Activated CD8-positive, alpha-beta memory T cell treated with anti-CD3 and anti-CD28 coated beads, Interleukin-2, amount 10 ng/mL, durations not matched to agents 7 days and 5 days (primary cell): ENCODE data around the gene GRIA1. TPM values are rescaled to one million over a fixed set of nuclear protein-coding genes. Genes with fewer than 3 reads are reported as not detected.

Experiments
- ATAC-seq: fragments of 150-1000 bp; cut with Tn5 transposase; one replicate; pipeline ENCODE4 v1.10.0; 2021; ENCODE audit warnings: moderate library complexity
- CTCF ChIA-PET: fragments of 350-600 bp; sonication (Branson Sonifier 250); formaldehyde crosslinking; loops from one replicate; lab custom pipeline; 2021; ENCODE audit warnings: antibody characterized with exemption; lab: Charles Lee
- DNase-seq: peaks from one replicate; pipeline ENCODE4 v3.0.0-alpha.2; 2020
- H3K27ac Mint-ChIP-seq: one replicate; pipeline ENCODE4 v1.8.0; 2021; ENCODE audit warnings: mild to moderate bottlenecking, mixed read lengths
- H3K27me3 Mint-ChIP-seq: one replicate; pipeline ENCODE4 v1.8.0; 2021; ENCODE audit warnings: mixed read lengths
- H3K36me3 Mint-ChIP-seq: one replicate; pipeline ENCODE4 v1.8.0; 2021; ENCODE audit warnings: mild to moderate bottlenecking, mixed read lengths
- H3K4me1 Mint-ChIP-seq: one replicate; pipeline ENCODE4 v1.8.0; 2021; ENCODE audit warnings: mixed read lengths
- H3K4me3 Mint-ChIP-seq: one replicate; pipeline ENCODE4 v1.8.0; 2021; ENCODE audit warnings: mild to moderate bottlenecking, moderate library complexity, mixed read lengths
- H3K9me3 Mint-ChIP-seq: one replicate; pipeline ENCODE4 v1.8.0; 2022; ENCODE audit warnings: low read depth, mixed read lengths
- total RNA-seq, 2 experiments: library from RNA; stranded (reverse); gene quantifications; one replicate each; pipeline ENCODE4 v1.2.3, GENCODE V29; 2021

The GRIA1 gene
- total RNA-seq, 2 experiments from 2014 or later = not detected

DNA sequence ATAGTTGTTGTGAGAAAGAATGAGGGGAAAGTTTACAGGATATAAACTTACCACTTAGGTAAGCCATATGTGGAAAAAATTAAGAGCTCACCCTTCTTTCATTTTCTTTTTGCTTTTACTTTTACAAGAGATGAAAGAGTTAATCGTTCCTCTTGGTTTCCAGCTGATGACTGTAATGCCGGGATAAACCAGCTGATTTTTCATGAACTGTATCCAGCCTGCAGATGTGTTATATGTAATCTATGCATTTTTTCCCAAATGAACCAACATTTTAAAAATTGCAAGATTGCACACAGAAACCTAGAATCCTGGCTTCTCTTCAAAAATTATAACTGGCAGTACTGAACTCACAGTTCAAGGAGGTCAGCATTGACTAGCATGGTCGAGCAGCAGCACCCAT is 185.9 kb downstream of the GRIA1 start:
- CTCF ChIA-PET = no interaction called here
- ATAC-seq (no peak), DNase-seq (no peak)
- no peaks in the 10 kb centered on the region for H3K4me1 Mint-ChIP-seq
- H3K9me3 Mint-ChIP-seq = no peaks in the 10 kb centered on the region
- H3K36me3 Mint-ChIP-seq = no peaks in the 10 kb centered on the region
- H3K27me3 Mint-ChIP-seq = no peaks in the 10 kb centered on the region
- no peak overlapping the region for H3K4me3 Mint-ChIP-seq
- H3K27ac Mint-ChIP-seq = no peak overlapping the region

DNA sequence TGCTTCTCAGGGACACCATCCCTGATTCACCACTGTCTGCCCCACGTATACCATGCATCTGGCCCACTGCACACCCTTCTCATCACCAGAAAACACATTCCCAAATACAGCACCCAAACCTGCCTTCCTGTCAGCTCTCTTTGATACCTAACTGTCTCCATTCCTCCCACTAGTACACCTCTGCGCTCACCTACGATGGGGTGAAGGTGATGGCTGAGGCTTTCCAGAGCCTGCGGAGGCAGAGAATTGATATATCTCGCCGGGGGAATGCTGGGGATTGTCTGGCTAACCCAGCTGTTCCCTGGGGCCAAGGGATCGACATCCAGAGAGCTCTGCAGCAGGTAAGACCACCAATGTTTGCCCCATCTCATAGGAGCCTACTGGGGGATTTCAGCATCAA is 186.4 kb downstream of the GRIA1 start:
- Mint-ChIP-seq H3K4me1 (no peaks in the 10 kb centered on the region), H3K36me3 (no peaks in the 10 kb centered on the region), H3K27me3 (no peaks in the 10 kb centered on the region), H3K4me3 (no peak overlapping the region), H3K27ac (no peak overlapping the region), H3K9me3 (no peaks in the 10 kb centered on the region)
- ATAC-seq = no peak
- no peak for DNase-seq
- CTCF ChIA-PET = no interaction called here

DNA sequence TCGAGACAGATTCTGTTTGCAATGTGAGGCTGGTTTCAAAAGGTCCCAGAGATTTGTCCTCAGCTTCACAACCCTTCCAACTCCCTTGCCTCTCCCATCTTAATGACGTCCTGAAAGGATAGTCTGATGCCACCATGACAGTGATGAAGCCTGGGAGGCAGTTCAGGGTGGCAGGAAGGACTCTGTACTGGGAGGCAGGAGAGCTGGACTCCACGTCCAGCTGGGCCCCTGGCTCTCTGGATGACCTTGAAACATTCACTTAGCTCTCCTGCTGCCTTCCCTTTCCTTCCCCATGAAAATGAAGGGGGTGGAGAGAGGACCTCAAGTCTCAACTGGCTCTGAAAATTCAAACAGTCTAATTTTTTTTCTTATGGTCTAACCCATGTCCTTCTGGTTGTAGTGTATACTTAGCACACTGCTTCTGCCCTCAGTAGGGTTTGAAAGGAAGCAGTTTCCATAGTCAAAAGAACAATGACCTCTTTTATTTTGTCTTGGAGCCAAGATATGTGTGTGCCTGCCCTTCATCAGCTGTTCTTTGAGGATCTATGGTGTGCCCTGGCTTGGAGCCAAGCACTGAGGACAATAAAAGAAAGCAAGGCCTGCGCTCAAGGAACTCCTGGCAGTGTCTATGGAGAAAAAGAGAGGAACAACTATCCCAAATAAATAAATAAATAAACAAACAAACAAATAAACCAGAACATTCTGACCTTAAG is 188.3 kb downstream of the GRIA1 start:
- H3K27me3 Mint-ChIP-seq = no peaks in the 10 kb centered on the region

DNA sequence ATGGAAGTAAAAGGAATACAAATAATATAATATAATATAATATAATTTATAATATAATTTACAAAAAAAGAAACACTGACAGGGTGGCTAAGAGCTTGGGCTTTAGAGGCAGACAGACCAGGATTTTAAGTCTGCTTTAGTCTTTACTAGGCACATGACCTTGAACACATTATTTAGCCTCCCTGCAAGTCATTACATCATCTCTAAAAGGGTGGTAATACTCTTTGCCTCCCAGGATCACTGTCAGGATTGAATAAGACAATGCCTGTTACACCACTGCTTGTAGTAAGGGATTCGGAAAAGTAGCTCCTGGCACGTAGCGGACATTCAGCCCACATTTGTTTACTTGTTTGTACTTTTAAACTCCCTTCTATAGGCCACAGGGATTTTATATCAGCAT is 199.8 kb downstream of the GRIA1 start:
- no peak for ATAC-seq
- H3K36me3 Mint-ChIP-seq = no peaks in the 10 kb centered on the region
- H3K4me1 Mint-ChIP-seq = no peaks in the 10 kb centered on the region
- H3K27ac Mint-ChIP-seq = no peak overlapping the region
- no peaks in the 10 kb centered on the region for H3K9me3 Mint-ChIP-seq
- DNase-seq = no peak
- H3K4me3 Mint-ChIP-seq = no peak overlapping the region
- CTCF ChIA-PET = no interaction called here
- no peaks in the 10 kb centered on the region for H3K27me3 Mint-ChIP-seq

More for the DNA sequence above, 188.3 kb downstream of the GRIA1 start:
- no peak overlapping the region for H3K4me3 Mint-ChIP-seq
- CTCF ChIA-PET = interaction anchor here (0.6 kb wide), 1 partner anchor 59 kb away, joined by 5 read pairs; no protein-coding TSS in a partner anchor
- no peaks in the 10 kb centered on the region for H3K9me3 Mint-ChIP-seq
- no peak for DNase-seq
- H3K27ac Mint-ChIP-seq = no peak overlapping the region
- no peak for ATAC-seq
- H3K36me3 Mint-ChIP-seq = no peaks in the 10 kb centered on the region
- no peaks in the 10 kb centered on the region for H3K4me1 Mint-ChIP-seq

DNA sequence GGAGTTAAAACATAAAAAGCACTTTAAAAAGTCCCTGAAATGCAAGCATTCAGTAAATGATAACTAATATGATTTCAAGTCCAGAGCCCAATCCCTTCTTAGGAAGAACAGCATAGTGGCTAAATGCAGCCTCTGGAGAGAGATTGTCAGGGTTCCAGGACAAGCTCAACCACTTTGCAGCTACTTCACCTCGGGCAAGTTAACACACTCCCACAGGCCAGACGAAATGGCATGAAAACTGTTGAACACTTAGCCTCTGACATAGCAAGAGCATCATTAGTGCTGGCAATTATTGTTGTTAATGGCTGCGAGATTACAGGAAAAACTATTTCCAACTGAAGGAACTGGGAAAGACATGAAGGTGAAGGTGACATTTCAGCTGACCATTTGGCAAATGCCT is 205.8 kb downstream of the GRIA1 start:
- no peak overlapping the region for H3K27ac Mint-ChIP-seq
- H3K36me3 Mint-ChIP-seq = no peaks in the 10 kb centered on the region

DNA sequence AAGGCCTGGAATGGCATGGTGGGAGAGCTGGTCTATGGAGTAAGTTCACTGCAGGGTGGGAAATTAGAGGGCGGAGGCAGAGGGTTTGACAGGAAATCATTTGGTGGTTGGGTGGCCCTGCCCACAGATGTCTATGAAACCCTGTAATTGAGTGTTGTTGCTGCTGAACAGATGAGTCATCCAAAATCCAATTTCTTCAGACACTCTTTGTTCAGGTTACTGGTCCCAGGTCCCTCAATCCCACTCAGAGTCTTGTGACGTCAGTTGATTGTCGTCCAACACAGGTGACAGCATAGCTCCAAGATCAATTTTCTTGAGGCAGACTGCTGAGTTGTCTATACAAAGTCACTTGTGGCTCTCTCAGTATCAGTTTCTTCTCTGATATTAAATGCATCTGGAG is 208.6 kb downstream of the GRIA1 start:
- CTCF ChIA-PET = no interaction called here
- Mint-ChIP-seq H3K36me3 (no peaks in the 10 kb centered on the region), H3K9me3 (no peaks in the 10 kb centered on the region), H3K4me3 (no peak overlapping the region), H3K27ac (no peak overlapping the region), H3K4me1 (no peaks in the 10 kb centered on the region), H3K27me3 (no peaks in the 10 kb centered on the region)
- DNase-seq (no peak), ATAC-seq (no peak)

More for the DNA sequence above, 205.8 kb downstream of the GRIA1 start:
- DNase-seq (no peak), ATAC-seq (no peak)
- no peaks in the 10 kb centered on the region for H3K9me3 Mint-ChIP-seq
- no peaks in the 10 kb centered on the region for H3K27me3 Mint-ChIP-seq
- CTCF ChIA-PET = no interaction called here
- no peak overlapping the region for H3K4me3 Mint-ChIP-seq
- no peaks in the 10 kb centered on the region for H3K4me1 Mint-ChIP-seq

DNA sequence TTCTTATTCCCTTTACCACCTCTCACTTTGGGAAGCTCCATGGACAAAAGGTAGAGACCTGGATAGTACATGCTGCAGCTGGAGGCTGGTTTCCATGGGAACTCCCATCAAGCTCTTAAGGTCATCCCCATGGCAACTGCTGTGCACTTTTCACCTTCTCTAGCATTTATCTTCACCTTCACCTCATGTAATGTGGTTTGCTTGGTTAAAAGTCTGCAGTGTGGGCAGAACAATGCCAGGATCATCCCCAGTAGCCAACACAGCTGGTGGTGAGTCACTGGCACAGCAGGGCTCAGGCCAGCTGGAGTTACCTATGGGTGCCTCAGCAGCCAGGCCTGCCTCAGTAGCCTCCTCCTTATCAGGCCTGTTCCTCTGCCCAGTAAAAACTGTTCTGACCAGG is 210.5 kb downstream of the GRIA1 start:
- H3K4me3 Mint-ChIP-seq = no peak overlapping the region
- CTCF ChIA-PET = no interaction called here

DNA sequence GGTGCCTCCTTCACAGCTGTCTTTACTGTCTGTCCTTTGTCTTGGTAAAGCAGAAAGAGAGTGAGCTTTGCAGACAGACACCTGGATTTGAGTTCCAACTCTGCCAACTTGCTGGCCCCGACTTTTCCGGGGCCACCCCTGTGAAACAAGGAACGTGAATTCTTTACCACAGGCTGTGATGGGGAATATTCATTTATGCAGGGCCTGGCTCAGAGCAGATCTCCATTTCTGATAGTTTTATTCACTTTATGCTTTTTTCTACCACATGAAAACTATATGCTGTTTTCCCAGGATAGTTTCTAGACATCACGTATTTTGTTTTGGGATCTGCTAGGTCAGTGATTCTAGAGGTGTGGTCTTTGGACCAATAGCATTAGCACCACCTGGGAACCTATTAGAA is 211.8 kb downstream of the GRIA1 start:
- Mint-ChIP-seq H3K4me3 (no peak overlapping the region), H3K4me1 (no peaks in the 10 kb centered on the region), H3K27me3 (no peaks in the 10 kb centered on the region), H3K36me3 (no peaks in the 10 kb centered on the region), H3K27ac (no peak overlapping the region), H3K9me3 (no peaks in the 10 kb centered on the region)
- DNase-seq = no peak
- ATAC-seq = no peak
- CTCF ChIA-PET = no interaction called here

More for the DNA sequence above, 210.5 kb downstream of the GRIA1 start:
- no peaks in the 10 kb centered on the region for H3K27me3 Mint-ChIP-seq
- DNase-seq = no peak
- ATAC-seq = no peak
- H3K4me1 Mint-ChIP-seq = no peaks in the 10 kb centered on the region
- no peaks in the 10 kb centered on the region for H3K36me3 Mint-ChIP-seq
- H3K27ac Mint-ChIP-seq = no peak overlapping the region
- H3K9me3 Mint-ChIP-seq = no peaks in the 10 kb centered on the region

DNA sequence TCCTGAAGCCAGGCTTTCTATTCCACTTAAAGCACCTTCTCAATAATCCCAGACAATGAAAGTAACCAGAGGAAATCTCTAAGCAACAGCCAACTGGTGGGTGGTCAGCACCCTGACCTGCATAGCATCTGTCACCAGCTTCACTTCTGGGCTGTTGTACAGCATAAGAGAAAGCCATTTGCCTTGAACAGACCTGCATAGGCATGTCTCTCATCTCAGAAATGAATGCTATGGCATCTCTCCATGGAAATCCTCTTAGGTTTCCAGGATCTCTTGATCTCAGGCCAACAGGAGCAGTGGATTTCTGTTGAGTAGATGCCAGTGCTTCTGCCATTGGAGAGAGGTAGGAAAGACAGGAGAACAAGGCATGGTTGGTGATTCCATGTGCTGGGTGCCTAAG is 213.6 kb downstream of the GRIA1 start:
- no peaks in the 10 kb centered on the region for H3K9me3 Mint-ChIP-seq
- no peak for DNase-seq
- no peaks in the 10 kb centered on the region for H3K36me3 Mint-ChIP-seq
- H3K27ac Mint-ChIP-seq = no peak overlapping the region
- no peaks in the 10 kb centered on the region for H3K4me1 Mint-ChIP-seq
- no peak overlapping the region for H3K4me3 Mint-ChIP-seq
- no peak for ATAC-seq
- CTCF ChIA-PET = no interaction called here
- H3K27me3 Mint-ChIP-seq = no peaks in the 10 kb centered on the region

DNA sequence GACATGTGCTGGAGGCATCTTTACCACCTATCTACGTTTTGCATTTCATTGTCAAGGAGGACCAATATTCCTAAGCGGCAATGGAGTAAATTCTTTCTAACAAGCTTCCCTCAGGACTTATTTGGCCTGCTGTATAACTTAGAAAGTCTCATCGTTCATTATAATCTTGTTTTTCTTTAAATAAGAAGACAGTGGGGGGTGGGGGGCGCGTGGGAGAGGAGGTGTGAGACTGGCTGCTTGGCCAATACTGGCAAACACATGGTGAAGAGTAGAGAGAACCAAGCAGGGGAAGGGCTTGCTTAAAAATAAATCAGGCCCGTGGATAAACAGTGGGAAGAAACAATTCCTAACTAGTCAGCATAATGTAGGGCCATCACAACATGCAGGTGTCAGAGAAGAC is 217.2 kb downstream of the GRIA1 start:
- DNase-seq = no peak
- Mint-ChIP-seq H3K36me3 (no peaks in the 10 kb centered on the region), H3K4me3 (no peak overlapping the region), H3K9me3 (no peaks in the 10 kb centered on the region), H3K4me1 (no peaks in the 10 kb centered on the region), H3K27me3 (no peaks in the 10 kb centered on the region), H3K27ac (no peak overlapping the region)
- CTCF ChIA-PET = interaction anchor here (0.7 kb wide), 1 partner anchor 813 kb away, joined by 3 read pairs; no protein-coding TSS in a partner anchor
- ATAC-seq = no peak

DNA sequence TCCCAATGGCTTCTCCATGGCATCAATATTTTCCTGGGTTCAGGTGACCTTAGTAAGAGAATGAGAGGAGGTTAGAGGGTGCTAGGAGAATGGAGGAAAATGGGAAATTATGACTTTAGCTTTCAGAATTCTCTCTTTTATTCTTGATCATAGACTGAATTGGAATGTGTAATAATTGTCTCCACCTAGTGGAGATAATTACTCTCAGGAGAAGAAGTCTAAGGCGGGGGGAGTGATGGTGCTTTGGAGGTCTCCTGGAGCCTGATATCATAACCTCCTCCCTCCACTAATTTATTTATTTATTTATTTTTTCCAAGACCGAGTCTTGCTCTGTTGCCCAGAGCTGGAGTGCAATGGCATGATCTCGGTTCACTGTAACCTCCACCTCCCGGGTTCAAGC is 221.3 kb downstream of the GRIA1 start:
- Mint-ChIP-seq H3K27ac (no peak overlapping the region), H3K9me3 (no peaks in the 10 kb centered on the region), H3K27me3 (no peaks in the 10 kb centered on the region), H3K36me3 (no peaks in the 10 kb centered on the region), H3K4me3 (no peak overlapping the region), H3K4me1 (no peaks in the 10 kb centered on the region)
- CTCF ChIA-PET = no interaction called here
- no peak for ATAC-seq
- DNase-seq = no peak

DNA sequence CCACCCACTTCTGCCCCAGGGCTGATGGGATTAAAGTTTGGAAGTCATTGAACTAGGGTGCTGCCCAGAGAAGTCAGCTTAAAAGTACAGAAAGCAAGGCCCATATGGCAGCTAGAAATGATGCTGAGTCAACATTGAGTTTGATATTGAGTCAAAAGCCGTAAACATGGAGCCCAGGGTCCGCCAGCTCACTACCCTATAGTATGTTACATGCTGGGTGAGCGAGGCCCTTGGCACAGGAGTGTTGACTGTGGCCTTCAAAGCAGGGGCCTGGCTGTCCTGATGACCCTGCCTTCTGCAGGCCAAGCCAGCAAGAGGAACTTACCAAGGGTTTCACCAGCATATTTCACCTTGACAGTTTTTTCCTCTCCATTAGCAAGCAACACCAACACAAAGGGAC is 222.5 kb downstream of the GRIA1 start:
- H3K9me3 Mint-ChIP-seq = no peaks in the 10 kb centered on the region
- H3K4me3 Mint-ChIP-seq = no peak overlapping the region
- H3K27me3 Mint-ChIP-seq = no peaks in the 10 kb centered on the region
- CTCF ChIA-PET = no interaction called here
- ATAC-seq = no peak
- no peaks in the 10 kb centered on the region for H3K36me3 Mint-ChIP-seq
- H3K4me1 Mint-ChIP-seq = no peaks in the 10 kb centered on the region
- DNase-seq = no peak
- no peak overlapping the region for H3K27ac Mint-ChIP-seq

DNA sequence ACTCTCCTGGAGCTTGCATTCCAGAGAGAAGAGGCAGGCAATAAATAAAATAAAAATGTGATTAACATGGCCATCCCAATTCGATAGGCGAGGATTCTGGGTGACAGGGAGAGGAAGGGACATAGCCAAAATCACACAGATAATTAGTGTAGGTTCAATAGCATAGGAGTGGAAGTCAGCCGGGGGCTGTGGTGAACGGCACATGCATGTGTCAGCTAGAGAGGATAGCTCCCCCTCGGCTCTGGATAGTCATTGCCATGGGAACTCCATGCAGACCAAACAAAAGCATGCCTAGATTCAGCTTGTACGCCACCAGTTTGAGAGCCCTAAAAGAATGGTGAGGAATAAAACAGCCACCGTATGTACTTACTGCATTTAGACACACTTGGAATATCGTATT is 223.5 kb downstream of the GRIA1 start:
- no peak overlapping the region for H3K27ac Mint-ChIP-seq
- CTCF ChIA-PET = no interaction called here
- H3K36me3 Mint-ChIP-seq = no peaks in the 10 kb centered on the region
- no peaks in the 10 kb centered on the region for H3K27me3 Mint-ChIP-seq
- no peak overlapping the region for H3K4me3 Mint-ChIP-seq
- no peak for DNase-seq
- ATAC-seq = no peak
- no peaks in the 10 kb centered on the region for H3K9me3 Mint-ChIP-seq
- H3K4me1 Mint-ChIP-seq = no peaks in the 10 kb centered on the region

DNA sequence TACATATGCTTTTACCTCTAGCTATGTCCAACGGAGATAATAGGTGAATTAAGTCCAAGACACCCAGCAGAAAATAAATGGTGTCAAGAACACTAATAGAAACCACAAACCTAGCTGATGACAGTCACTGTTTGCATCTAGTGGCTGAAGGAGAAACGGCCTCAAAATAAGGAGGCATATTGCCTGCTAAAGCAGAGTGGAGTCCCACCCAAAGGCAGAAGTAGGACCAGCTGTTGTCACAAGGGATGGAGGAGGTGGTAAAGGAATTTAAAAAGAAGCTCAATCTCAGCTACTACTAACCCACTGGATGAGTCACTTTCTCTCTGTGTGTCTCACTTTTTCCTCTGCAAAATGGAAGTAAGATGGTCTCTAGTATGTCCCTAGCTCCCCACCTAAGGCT is 224.3 kb downstream of the GRIA1 start:
- Mint-ChIP-seq H3K27me3 (no peaks in the 10 kb centered on the region), H3K4me3 (no peak overlapping the region), H3K4me1 (no peaks in the 10 kb centered on the region), H3K9me3 (no peaks in the 10 kb centered on the region), H3K27ac (no peak overlapping the region), H3K36me3 (no peaks in the 10 kb centered on the region)
- no peak for DNase-seq
- ATAC-seq = no peak
- CTCF ChIA-PET = no interaction called here
